ENCODE data around the gene MOCS1.

The MOCS1 gene

DNA sequence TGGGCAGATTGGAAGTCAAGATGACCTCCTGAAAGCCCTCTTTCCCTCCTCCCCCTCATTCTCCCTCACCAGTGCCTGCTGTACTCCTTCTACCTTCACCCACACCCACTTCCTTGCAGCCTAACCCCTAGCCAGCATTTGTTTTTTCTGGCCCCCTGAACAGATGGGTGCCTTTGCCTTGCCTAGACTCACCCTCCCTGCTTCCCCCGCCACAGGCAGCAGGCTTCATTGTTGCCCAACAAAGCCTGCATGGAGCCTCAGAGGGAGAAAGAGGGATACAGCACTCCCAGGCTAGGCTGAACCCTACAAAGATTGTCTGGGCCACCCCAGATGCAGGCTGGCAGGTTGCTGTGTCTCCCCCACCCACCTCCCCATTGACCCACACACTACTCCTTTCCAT, 2.7 kb downstream of the MOCS1 start:
- no peak overlapping the region for H3K4me3 ChIP-seq (ENCODE audit: low read depth, low read length)
- no peaks in the 10 kb centered on the region for H3K9me3 ChIP-seq (ENCODE audit: control insufficient read depth, insufficient read depth, low read length)
- H3K4me1 ChIP-seq (ENCODE audit: control insufficient read depth, insufficient read depth, low read length) = peaks cover 2% of the 10 kb centered on the region
- no peak overlapping the region for H3K9ac ChIP-seq (ENCODE audit: low read depth, low read length)
- H3K27me3 ChIP-seq (ENCODE audit: control insufficient read depth, insufficient read depth, low read length) = peaks cover 13% of the 10 kb centered on the region
- peaks cover 3% of the 10 kb centered on the region for H3K36me3 ChIP-seq (ENCODE audit: control insufficient read depth, insufficient read depth, low read length)

DNA sequence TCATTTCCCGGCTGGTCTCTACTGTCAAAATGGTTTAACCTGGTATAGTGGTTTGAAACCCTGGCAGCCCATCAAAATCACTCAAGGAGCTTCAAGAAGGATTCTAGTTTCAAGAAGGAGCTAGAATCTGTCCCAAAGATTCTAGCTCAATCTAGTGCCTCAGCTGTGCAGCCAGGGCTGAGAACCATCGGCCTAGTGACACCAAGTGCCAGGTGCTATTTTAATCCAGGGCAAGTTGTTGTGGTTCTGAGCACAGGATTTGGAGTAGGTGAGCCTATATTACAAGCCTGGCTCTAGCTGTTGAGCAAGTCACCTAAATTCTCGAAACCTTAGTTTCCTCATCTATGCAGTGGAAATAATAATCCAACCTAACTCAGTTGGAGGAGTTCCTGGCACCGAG, 3.7 kb downstream of the MOCS1 start:
- Histone ChIP-seq H3K4me1 (ENCODE audit: control insufficient read depth, insufficient read depth, low read length) (peaks cover 2% of the 10 kb centered on the region), H3K9ac (ENCODE audit: low read depth, low read length) (no peak overlapping the region), H3K27me3 (ENCODE audit: control insufficient read depth, insufficient read depth, low read length) (peaks cover 11% of the 10 kb centered on the region), H3K4me3 (ENCODE audit: low read depth, low read length) (no peak overlapping the region), H3K36me3 (ENCODE audit: control insufficient read depth, insufficient read depth, low read length) (peaks cover 8% of the 10 kb centered on the region), H3K9me3 (ENCODE audit: control insufficient read depth, insufficient read depth, low read length) (no peaks in the 10 kb centered on the region)

DNA sequence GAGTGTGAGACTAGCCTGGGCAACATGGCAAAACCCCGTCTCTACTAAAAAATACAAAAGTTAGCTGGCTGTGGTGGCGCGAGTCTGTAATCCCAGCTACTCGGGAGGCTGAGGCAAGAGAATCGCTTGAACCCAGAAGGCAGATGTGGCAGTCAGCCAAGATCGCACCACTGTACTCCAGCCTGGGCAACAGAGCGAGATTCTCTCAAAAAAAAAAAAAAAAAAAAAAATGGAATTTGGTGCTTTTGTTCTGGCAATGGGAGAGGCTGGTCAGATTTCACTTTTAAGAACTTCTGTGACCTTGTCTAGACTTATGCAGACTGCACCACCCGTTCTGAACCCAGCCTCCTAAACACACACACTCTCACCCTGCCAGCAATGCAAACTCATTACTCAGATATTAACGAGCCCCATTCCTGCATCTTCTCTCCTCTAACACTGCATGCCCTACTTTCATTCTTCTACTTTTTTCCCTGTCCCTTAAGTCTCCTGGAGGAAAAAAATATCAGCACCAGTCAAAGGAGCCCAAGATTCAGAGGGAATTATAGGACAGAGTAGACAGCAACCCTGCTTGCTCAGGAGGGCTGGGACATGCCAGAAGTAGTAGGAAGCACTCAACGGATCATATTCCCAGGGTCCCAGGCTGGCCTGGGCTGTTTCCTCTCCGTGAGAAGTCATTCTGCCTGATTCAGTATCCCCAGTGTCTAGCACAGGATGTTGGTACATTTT, 4.4 kb downstream of the MOCS1 start:
- peaks cover 2% of the 10 kb centered on the region for H3K4me1 ChIP-seq (ENCODE audit: control insufficient read depth, insufficient read depth, low read length)
- H3K9me3 ChIP-seq (ENCODE audit: control insufficient read depth, insufficient read depth, low read length) = no peaks in the 10 kb centered on the region
- peaks cover 12% of the 10 kb centered on the region for H3K36me3 ChIP-seq (ENCODE audit: control insufficient read depth, insufficient read depth, low read length)
- no peak overlapping the region for H3K9ac ChIP-seq (ENCODE audit: low read depth, low read length)
- peaks cover 5% of the 10 kb centered on the region for H3K27me3 ChIP-seq (ENCODE audit: control insufficient read depth, insufficient read depth, low read length)
- H3K4me3 ChIP-seq (ENCODE audit: low read depth, low read length) = no peak overlapping the region

DNA sequence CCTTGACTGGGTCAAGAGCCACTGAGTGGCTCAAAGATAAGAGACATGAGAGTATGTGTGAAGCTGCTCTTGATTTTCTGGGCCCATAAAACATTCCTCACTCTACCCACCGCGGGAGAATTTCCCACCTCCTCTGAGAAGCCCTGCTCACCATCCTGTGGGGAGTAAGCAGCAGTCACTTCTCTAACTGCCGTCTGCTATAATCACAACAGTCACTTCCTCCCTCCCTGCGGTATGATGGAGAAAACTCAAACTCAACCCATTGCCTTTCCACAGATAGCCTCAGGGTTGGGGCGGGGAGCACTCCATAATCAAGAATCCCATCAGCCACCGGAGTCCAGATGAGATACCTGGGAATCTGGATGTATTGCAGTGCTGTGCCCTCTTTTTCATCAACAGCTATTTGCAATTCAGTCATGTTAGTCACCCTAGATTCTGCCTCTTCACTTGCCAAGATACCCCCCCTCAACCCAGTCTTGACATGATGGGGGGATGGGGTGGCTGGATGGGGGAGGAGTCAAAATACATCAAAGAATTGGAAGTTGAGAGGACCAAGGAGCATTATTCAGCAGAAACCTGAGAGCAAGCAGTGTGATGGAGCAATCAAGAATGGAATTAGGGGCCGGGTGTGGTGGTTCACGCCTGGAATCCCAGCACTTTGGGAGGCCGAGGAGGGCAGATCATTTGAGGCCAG, 5.1 kb downstream of the MOCS1 start:
- Histone ChIP-seq H3K4me1 (ENCODE audit: control insufficient read depth, insufficient read depth, low read length) (peaks cover 2% of the 10 kb centered on the region), H3K27me3 (ENCODE audit: control insufficient read depth, insufficient read depth, low read length) (peaks cover 4% of the 10 kb centered on the region), H3K36me3 (ENCODE audit: control insufficient read depth, insufficient read depth, low read length) (peaks cover 12% of the 10 kb centered on the region), H3K9me3 (ENCODE audit: control insufficient read depth, insufficient read depth, low read length) (no peaks in the 10 kb centered on the region), H3K9ac (ENCODE audit: low read depth, low read length) (no peak overlapping the region), H3K4me3 (ENCODE audit: low read depth, low read length) (no peak overlapping the region)

DNA sequence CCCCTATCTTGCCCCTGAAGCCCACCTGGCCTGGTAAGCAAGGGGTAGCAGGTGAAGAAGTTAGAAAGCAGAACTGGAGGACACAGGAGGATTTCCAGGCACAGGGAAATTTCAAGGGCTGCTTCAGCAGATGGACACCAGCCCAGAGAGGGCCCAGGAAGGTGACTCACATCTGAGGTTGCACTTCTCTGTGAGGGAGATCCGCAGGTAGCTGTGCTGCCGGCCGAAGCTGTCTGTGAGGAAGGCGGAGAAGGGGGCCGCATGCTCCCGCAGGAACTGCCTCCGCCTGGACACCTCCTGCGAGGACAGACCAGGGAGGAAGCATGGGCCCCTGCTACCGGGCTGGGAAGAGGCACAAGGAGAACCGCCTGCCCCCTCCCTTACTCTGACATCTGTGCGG, 7.1 kb downstream of the MOCS1 start:
- Histone ChIP-seq H3K9ac (ENCODE audit: low read depth, low read length) (no peak overlapping the region), H3K4me3 (ENCODE audit: low read depth, low read length) (no peak overlapping the region), H3K36me3 (ENCODE audit: control insufficient read depth, insufficient read depth, low read length) (peaks cover 12% of the 10 kb centered on the region), H3K4me1 (ENCODE audit: control insufficient read depth, insufficient read depth, low read length) (no peaks in the 10 kb centered on the region), H3K9me3 (ENCODE audit: control insufficient read depth, insufficient read depth, low read length) (no peaks in the 10 kb centered on the region), H3K27me3 (ENCODE audit: control insufficient read depth, insufficient read depth, low read length) (no peaks in the 10 kb centered on the region)

DNA sequence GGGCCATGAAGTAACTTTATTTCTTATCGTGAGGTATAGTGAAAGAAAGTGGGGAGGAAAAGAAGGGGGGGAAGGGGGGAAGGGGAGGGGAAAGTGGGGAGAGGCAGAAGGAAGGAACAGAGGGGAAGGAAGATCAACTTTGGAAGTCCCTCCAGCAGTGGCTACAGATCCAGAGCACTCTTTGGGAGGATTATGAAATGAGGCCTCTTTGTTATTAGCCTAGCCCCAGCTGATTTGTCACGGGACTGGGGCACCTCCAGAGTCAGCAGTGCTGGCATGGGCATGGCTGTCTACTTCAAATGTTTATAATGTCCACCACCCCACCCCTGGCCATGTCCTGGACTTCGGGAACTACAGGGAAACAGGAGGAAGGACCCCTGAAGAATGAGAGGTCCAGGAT, 7.6 kb downstream of the MOCS1 start:
- no peak overlapping the region for H3K4me3 ChIP-seq (ENCODE audit: low read depth, low read length)
- H3K4me1 ChIP-seq (ENCODE audit: control insufficient read depth, insufficient read depth, low read length) = no peaks in the 10 kb centered on the region
- no peaks in the 10 kb centered on the region for H3K27me3 ChIP-seq (ENCODE audit: control insufficient read depth, insufficient read depth, low read length)
- H3K9ac ChIP-seq (ENCODE audit: low read depth, low read length) = no peak overlapping the region
- peaks cover 12% of the 10 kb centered on the region for H3K36me3 ChIP-seq (ENCODE audit: control insufficient read depth, insufficient read depth, low read length)
- no peaks in the 10 kb centered on the region for H3K9me3 ChIP-seq (ENCODE audit: control insufficient read depth, insufficient read depth, low read length)

DNA sequence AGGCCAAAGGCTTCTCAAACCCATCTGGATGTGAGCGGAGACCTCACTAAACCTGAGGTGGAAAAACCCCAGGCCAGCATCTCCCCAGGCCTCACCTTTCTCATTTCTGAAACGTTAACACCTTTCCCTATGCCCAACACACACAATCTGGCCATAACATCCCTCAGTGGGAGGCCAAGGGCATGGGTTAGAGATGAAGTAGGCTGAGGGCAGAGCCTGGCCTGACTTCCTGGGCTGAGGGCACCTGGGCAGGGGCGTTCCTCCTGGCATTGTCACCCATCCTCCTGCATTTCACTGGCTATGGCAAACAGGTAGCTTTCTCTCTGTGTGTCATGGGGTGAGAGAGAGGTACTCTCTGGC, 8.4 kb downstream of the MOCS1 start:
- Histone ChIP-seq H3K4me1 (ENCODE audit: control insufficient read depth, insufficient read depth, low read length) (no peaks in the 10 kb centered on the region), H3K27me3 (ENCODE audit: control insufficient read depth, insufficient read depth, low read length) (no peaks in the 10 kb centered on the region), H3K9ac (ENCODE audit: low read depth, low read length) (no peak overlapping the region), H3K4me3 (ENCODE audit: low read depth, low read length) (no peak overlapping the region), H3K36me3 (ENCODE audit: control insufficient read depth, insufficient read depth, low read length) (peaks cover 12% of the 10 kb centered on the region), H3K9me3 (ENCODE audit: control insufficient read depth, insufficient read depth, low read length) (no peaks in the 10 kb centered on the region)

DNA sequence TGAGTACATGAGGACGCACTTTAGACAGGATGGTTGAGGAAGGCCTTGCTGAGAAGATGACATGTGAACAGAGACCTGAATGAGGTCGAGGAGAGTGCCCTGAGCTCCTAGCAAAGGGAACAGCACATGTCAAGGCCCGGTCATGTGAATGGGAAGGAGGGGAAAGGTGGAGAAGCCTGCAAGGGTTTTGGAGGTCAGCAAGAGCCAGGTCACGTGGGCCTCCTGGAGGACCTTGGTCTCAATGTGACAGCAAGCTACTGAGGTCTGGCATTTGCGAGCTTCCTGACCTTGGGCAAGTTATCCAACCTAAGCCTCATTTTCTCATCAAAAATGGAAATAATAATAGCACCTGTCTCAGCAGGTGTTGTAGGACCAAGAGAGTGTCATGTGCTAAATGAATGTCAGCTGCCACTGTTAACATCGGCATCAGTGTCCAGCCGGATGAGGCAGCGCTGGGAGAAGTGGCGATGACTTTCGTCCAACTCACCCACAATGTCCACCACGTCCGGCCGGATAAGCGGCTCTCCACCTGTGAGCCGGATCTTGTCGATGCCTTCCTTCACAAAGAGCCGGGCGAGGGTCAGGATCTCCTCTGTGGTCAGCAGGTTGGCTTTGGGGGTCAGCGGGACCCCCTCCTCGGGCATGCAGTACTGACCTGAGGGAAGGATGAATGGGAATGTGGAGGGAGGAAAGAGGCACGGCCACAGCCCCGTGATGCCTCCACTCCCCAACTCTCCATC, 8.9 kb downstream of the MOCS1 start:
- no peak overlapping the region for H3K4me3 ChIP-seq (ENCODE audit: low read depth, low read length)
- H3K9me3 ChIP-seq (ENCODE audit: control insufficient read depth, insufficient read depth, low read length) = no peaks in the 10 kb centered on the region
- no peak overlapping the region for H3K9ac ChIP-seq (ENCODE audit: low read depth, low read length)
- H3K4me1 ChIP-seq (ENCODE audit: control insufficient read depth, insufficient read depth, low read length) = no peaks in the 10 kb centered on the region
- peaks cover 12% of the 10 kb centered on the region for H3K36me3 ChIP-seq (ENCODE audit: control insufficient read depth, insufficient read depth, low read length)
- no peaks in the 10 kb centered on the region for H3K27me3 ChIP-seq (ENCODE audit: control insufficient read depth, insufficient read depth, low read length)

DNA sequence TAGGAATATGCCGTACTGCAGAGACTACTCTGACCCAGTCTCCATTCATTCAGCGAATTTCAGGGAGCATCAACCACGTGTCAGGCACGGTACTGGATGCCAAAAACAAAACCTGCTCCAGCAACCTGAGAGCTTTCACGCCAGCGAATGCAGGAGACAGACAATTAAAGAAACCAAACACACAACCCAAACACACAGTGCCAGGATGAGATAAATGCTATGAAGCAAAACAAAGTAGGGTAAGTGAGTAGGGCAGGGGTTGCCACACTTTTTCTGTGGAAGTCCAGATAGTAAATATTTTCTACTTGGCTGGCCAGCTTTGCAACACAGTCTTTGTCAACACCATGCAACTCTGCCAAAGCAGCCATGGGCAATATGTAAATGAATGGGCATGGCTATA, 10.0 kb downstream of the MOCS1 start:
- no peaks in the 10 kb centered on the region for H3K27me3 ChIP-seq (ENCODE audit: control insufficient read depth, insufficient read depth, low read length)
- no peaks in the 10 kb centered on the region for H3K4me1 ChIP-seq (ENCODE audit: control insufficient read depth, insufficient read depth, low read length)
- peaks cover 9% of the 10 kb centered on the region for H3K36me3 ChIP-seq (ENCODE audit: control insufficient read depth, insufficient read depth, low read length)
- no peak overlapping the region for H3K9ac ChIP-seq (ENCODE audit: low read depth, low read length)
- no peaks in the 10 kb centered on the region for H3K9me3 ChIP-seq (ENCODE audit: control insufficient read depth, insufficient read depth, low read length)
- no peak overlapping the region for H3K4me3 ChIP-seq (ENCODE audit: low read depth, low read length)

DNA sequence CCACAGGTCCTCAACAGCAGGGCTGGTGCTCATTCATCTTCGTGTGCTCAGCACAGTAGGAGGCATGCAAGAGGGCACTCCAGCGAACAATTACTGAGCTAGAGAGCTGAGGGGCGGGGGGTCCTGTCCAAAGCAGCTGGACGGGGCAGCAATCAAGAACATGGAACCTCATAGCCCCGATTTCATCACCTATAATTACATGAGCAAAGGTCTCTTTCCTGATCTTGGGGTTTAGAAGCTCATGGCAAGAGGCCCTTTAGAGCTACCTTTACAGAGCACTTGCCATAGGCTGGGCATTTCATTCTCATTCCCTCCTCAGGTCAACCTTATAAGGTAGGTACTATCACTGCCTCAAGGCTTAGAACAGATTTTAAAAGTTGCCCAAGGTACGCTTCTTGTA, 10.4 kb downstream of the MOCS1 start:
- H3K36me3 ChIP-seq (ENCODE audit: control insufficient read depth, insufficient read depth, low read length) = peaks cover 8% of the 10 kb centered on the region
- no peaks in the 10 kb centered on the region for H3K4me1 ChIP-seq (ENCODE audit: control insufficient read depth, insufficient read depth, low read length)
- H3K9ac ChIP-seq (ENCODE audit: low read depth, low read length) = no peak overlapping the region
- no peaks in the 10 kb centered on the region for H3K27me3 ChIP-seq (ENCODE audit: control insufficient read depth, insufficient read depth, low read length)
- no peaks in the 10 kb centered on the region for H3K9me3 ChIP-seq (ENCODE audit: control insufficient read depth, insufficient read depth, low read length)
- no peak overlapping the region for H3K4me3 ChIP-seq (ENCODE audit: low read depth, low read length)

DNA sequence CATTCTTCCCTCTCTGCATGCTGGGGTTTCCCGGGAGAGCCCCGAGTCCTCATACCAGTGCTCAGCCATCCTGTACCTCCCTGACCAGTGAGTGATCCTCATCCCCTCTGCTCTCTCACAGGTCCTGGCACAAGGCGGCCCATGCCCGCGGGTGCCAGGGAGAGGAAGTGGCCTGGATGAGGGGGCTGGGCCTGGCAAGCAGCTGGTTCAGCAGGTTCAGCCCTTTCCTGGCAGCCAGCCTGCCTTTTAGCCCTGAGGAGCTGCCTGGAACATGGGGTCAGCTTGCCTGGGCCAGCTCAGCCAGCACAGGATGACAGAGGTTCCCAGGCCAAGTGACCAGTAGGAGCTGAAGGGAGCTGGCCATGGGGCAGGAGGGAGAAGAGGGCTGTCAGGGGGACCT, 10.9 kb downstream of the MOCS1 start:
- no peak overlapping the region for H3K9ac ChIP-seq (ENCODE audit: low read depth, low read length)
- H3K36me3 ChIP-seq (ENCODE audit: control insufficient read depth, insufficient read depth, low read length) = peaks cover 8% of the 10 kb centered on the region
- no peaks in the 10 kb centered on the region for H3K9me3 ChIP-seq (ENCODE audit: control insufficient read depth, insufficient read depth, low read length)
- no peaks in the 10 kb centered on the region for H3K27me3 ChIP-seq (ENCODE audit: control insufficient read depth, insufficient read depth, low read length)
- H3K4me3 ChIP-seq (ENCODE audit: low read depth, low read length) = no peak overlapping the region
- no peaks in the 10 kb centered on the region for H3K4me1 ChIP-seq (ENCODE audit: control insufficient read depth, insufficient read depth, low read length)

DNA sequence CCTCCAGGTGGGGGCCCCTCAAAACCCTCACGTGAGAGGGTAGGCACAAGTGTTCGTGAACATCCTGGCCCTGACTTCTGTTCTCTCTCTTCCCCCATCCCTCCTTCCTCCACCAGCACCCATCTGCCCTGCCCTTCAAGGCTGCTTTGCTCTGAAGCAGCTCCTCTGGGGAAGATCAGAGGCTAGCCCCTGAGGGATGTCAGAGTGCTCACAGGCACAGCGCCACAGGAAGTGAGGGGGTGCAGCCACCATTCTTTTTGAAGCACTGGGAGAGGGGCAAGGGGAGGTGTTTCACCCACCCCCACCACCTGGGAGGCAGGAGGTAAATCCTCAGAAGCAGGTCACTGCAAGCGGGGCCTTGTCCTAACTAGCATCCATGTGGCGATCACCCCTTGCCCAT, 11.4 kb downstream of the MOCS1 start:
- no peak overlapping the region for H3K4me3 ChIP-seq (ENCODE audit: low read depth, low read length)
- H3K36me3 ChIP-seq (ENCODE audit: control insufficient read depth, insufficient read depth, low read length) = peaks cover 8% of the 10 kb centered on the region
- no peak overlapping the region for H3K9ac ChIP-seq (ENCODE audit: low read depth, low read length)
- no peaks in the 10 kb centered on the region for H3K4me1 ChIP-seq (ENCODE audit: control insufficient read depth, insufficient read depth, low read length)
- no peaks in the 10 kb centered on the region for H3K9me3 ChIP-seq (ENCODE audit: control insufficient read depth, insufficient read depth, low read length)
- H3K27me3 ChIP-seq (ENCODE audit: control insufficient read depth, insufficient read depth, low read length) = no peaks in the 10 kb centered on the region

All from iPS-15b (cell line).